K562 (cell line): ENCODE measurements around the gene ZNF622. TPM values are rescaled to one million over a fixed set of nuclear protein-coding genes. Genes with fewer than 3 reads are reported as not detected.

Experiments used
- BHLHE40 ChIP-seq: IDR thresholded peaks from 2 replicates; pipeline ENCODE4 v1.6.1; 2011; ENCODE audit warnings: low read length, improper control_type of control experiment
- CHAMP1 ChIP-seq: fragments of 450-650 bp; IDR thresholded peaks from 2 replicates; pipeline ENCODE4 v1.6.1; 2016; ENCODE audit warnings: mild to moderate bottlenecking
- DMBX1 ChIP-seq: fragments of 250-450 bp; sonication (Bioruptor Pico); IDR thresholded peaks from 2 replicates; pipeline ENCODE4 v1.8.0; 2022; ENCODE audit warnings: inconsistent platforms, mild to moderate bottlenecking, moderate library complexity, borderline replicate concordance
- GABPA ChIP-seq: fragments of 200-800 bp; sonication (Bioruptor generic); conservative IDR thresholded peaks from 2 replicates; pipeline ENCODE4 v1.6.1; 2016; ENCODE audit warnings: low read depth, missing genetic modification characterization, missing compliant biosample characterization
- GTF2E2 ChIP-seq: fragments of 200-800 bp; sonication (Bioruptor generic); IDR thresholded peaks from 2 replicates; pipeline ENCODE4 v1.6.1; 2016; ENCODE audit warnings: missing genetic modification characterization, missing compliant biosample characterization
- ILK ChIP-seq: fragments of 450-650 bp; IDR thresholded peaks from 2 replicates; pipeline ENCODE4 v1.6.1; 2016; ENCODE audit warnings: missing genetic modification characterization, low read depth, mild to moderate bottlenecking, missing compliant biosample characterization, moderate library complexity, borderline replicate concordance
- MAFK ChIP-seq: IDR thresholded peaks from 2 replicates; pipeline ENCODE4 v1.6.1; 2011; ENCODE audit warnings: low read length, improper control_type of control experiment
- SRSF7 ChIP-seq: fragments of 200-400 bp; formaldehyde crosslinking; optimal IDR thresholded peaks from 2 replicates; pipeline ENCODE3; 2017; ENCODE audit warnings: mild to moderate bottlenecking, low read depth, low read length
- SRSF9 ChIP-seq: fragments of 200-400 bp; formaldehyde crosslinking; IDR thresholded peaks from 2 replicates; pipeline ENCODE4 v1.6.1; 2017; ENCODE audit warnings: low read depth, low read length, borderline replicate concordance
- TCFL5 ChIP-seq: fragments of 250-450 bp; sonication (Bioruptor Pico); conservative IDR thresholded peaks from 2 replicates; pipeline ENCODE4 v1.6.1; 2021; ENCODE audit warnings: mild to moderate bottlenecking, moderate library complexity, matching md5 sums
- TEAD4 ChIP-seq, 2 experiments: sonication (generic) in 1 of 2; formaldehyde crosslinking in 1 of 2; IDR thresholded peaks; 2 replicates each; pipeline versions ENCODE4 v1.6.1 to v1.8.0; 2012 to 2022; ENCODE audit warnings: borderline replicate concordance in 1 of 2, inconsistent platforms in 1 of 2, low read length in 1 of 2, mild to moderate bottlenecking in 1 of 2, missing genetic modification reagents in 1 of 2
- THRAP3 ChIP-seq: fragments of 450-650 bp; IDR thresholded peaks from 2 replicates; pipeline ENCODE4 v1.6.1; 2016; ENCODE audit warnings: mild to moderate bottlenecking, inconsistent platforms, borderline replicate concordance
- ZNF277 ChIP-seq: fragments of 250-450 bp; sonication (Bioruptor Pico); IDR thresholded peaks from 2 replicates; pipeline ENCODE4 v1.8.0; 2022; ENCODE audit warnings: inconsistent platforms, mild to moderate bottlenecking, moderate library complexity, borderline replicate concordance
- ZNF707 ChIP-seq: fragments of 250-450 bp; sonication (Bioruptor Pico); conservative IDR thresholded peaks from 2 replicates; pipeline ENCODE4 v1.8.0; 2022; ENCODE audit warnings: inconsistent platforms, mild to moderate bottlenecking, moderate library complexity
- ZNF766 ChIP-seq: fragments of 200-800 bp; sonication (Bioruptor generic); conservative IDR thresholded peaks from 2 replicates; pipeline ENCODE4 v1.6.1; 2016; ENCODE audit warnings: missing genetic modification characterization, missing compliant biosample characterization
- ZNF780A ChIP-seq: fragments of 250-450 bp; sonication (Bioruptor Pico); IDR thresholded peaks from 2 replicates; pipeline ENCODE4 v1.5.0; 2021; ENCODE audit warnings: mild to moderate bottlenecking
- polyA plus RNA-seq, 8 experiments: library from polyadenylated mRNA; depleted of rRNA in 4 of 8; stranded (reverse) in 5 of 8; unstranded in 3 of 8; fragments of >200 nt; fragmentation: Nextera tagmentation in 2 of 8; fragmentation: Illumina TruSeq in 1 of 8; extraction: Ambion mirVana in 2 of 8; extraction: Trizol in 1 of 8; gene quantifications; 2 replicates each; pipeline versions ENCODE4 v1.2.1 to v1.2.3, GENCODE V29; 2011 to 2014; ENCODE audit warnings: inconsistent platforms in 1 of 8, missing spikeins in 1 of 8
- total RNA-seq, 7 experiments: library from RNA; depleted of rRNA in 6 of 7; stranded (reverse); fragments of >200 nt in 6 of 7; fragmentation: Illumina TruSeq in 2 of 7; extraction: Trizol in 2 of 7; gene quantifications; 2 replicates each; pipeline versions ENCODE4 v1.2.1 to v1.2.3, GENCODE V29; 2011 to 2021; ENCODE audit warnings: low replicate concordance in 1 of 7
- TF ChIP-seq, protein P1 (sequence below), 2 experiments: IDR thresholded peaks; 2 replicates each; pipeline ENCODE4 v1.6.1; 2011; ENCODE audit warnings: borderline replicate concordance in 1 of 2, control low read depth in 1 of 2, low read depth in 1 of 2, low read length in 1 of 2, mild to moderate bottlenecking in 1 of 2, mixed read lengths in 1 of 2, moderate library complexity in 1 of 2; ENCODE audit not compliant: insufficient read depth in 1 of 2, insufficient read length in 1 of 2, poor library complexity in 1 of 2, severe bottlenecking in 1 of 2; ENCODE audit errors: extremely low read depth in 1 of 2
- TF ChIP-seq, protein P2 (sequence below): fragments of 250-450 bp; sonication (Bioruptor Pico); IDR thresholded peaks from 2 replicates; pipeline ENCODE4 v1.4.0; 2020; ENCODE audit warnings: borderline replicate concordance

ZNF622 gene
- total and polyA plus RNA-seq, 9 of the 15 experiments (the other 6 are each of a cell fraction or from before 2014, with no cell fraction given): 9.6 to 51.5 (median 32.3) TPM

- TF ChIP-seq TCFL5 (CRISPR knock-in tag) (no peak), SRSF7 (no peak), GTF2E2 (tag) (no peak), MAFK (no peak), ZNF780A (CRISPR knock-in tag) (no peak), ILK (peak; percentile 55; the same call in 1 of the 2 replicates), ZNF766 (CRISPR knock-in tag) (peak; percentile 87), GABPA (no peak), TEAD4 (IDR thresholded peaks at IDR 0.05; ENCODE audit: low read length) (peak; percentile 100), TEAD4 (CRISPR knock-in tag; IDR thresholded peaks at IDR 0.05; ENCODE audit: borderline replicate concordance) (peak; percentile 55; the same call in 1 of the 2 replicates), ZNF707 (CRISPR knock-in tag) (no peak), ZNF277 (CRISPR knock-in tag) (no peak), SRSF9 (no peak), THRAP3 (no peak), CHAMP1 (peak; percentile 98), DMBX1 (CRISPR knock-in tag) (peak; percentile 99), BHLHE40 (no peak)
- TF ChIP-seq, protein P1, sequence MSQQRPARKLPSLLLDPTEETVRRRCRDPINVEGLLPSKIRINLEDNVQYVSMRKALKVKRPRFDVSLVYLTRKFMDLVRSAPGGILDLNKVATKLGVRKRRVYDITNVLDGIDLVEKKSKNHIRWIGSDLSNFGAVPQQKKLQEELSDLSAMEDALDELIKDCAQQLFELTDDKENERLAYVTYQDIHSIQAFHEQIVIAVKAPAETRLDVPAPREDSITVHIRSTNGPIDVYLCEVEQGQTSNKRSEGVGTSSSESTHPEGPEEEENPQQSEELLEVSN (IDR thresholded peaks at IDR 0.05; ENCODE audit: borderline replicate concordance in 1 of 2, extremely low read depth in 1 of 2, insufficient read depth in 1 of 2, insufficient read length in 1 of 2, low read depth in 1 of 2, low read length in 1 of 2, poor library complexity in 1 of 2, severe bottlenecking in 1 of 2): peak in 1 of 2 experiments; percentile 11
- TF ChIP-seq, protein P2, sequence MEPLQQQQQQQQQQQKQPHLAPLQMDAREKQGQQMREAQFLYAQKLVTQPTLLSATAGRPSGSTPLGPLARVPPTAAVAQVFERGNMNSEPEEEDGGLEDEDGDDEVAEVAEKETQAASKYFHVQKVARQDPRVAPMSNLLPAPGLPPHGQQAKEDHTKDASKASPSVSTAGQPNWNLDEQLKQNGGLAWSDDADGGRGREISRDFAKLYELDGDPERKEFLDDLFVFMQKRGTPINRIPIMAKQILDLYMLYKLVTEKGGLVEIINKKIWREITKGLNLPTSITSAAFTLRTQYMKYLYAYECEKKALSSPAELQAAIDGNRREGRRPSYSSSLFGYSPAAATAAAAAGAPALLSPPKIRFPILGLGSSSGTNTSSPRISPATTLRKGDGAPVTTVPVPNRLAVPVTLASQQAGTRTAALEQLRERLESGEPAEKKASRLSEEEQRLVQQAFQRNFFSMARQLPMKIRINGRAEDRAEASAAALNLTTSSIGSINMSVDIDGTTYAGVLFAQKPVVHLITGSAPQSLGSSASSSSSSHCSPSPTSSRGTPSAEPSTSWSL (CRISPR knock-in tag): no peak
Observed at GRCh38 chr5:16418471-16418922, 47.1 kb downstream of the ZNF622 start (continued).
